Stimulated activated CD8-positive, alpha-beta memory T cell treated with anti-CD3 and anti-CD28 coated beads, Interleukin-15, amount 100 ng/mL, for 4 hours (primary cell): ENCODE measurements around the gene ZNF611.
"Not testable (repeated sequence)": the region's sequence is repeated elsewhere in the genome, so short reads cannot be mapped to it uniquely, and the experiment has no call there.

Experiments used
- DNase-seq, 2 donors: peaks; one replicate each; pipeline ENCODE4 v3.0.0-alpha.2; 2020; ENCODE audit warnings: low read depth in 2 of 2

ZNF611 gene

DNA sequence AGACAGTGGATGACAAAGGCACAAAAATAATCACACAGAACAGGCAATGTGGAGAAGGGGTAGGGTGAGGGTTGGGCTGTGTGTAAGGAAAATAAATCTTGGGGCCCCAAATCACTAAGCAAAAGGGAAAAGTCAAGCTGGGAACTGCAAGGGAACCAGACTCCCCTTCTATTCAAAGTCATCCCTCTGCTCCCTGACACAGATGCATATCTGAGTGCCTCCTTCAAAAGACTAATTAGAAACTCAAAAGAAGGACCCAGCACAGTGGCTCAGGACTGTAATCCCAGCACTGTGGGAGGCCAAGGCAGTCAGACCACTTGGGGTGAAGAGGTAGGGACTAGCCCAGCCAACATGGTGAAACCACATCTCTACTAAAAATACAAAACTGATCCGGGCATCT lies 18.3 kb downstream of the ZNF611 start:
- DNase-seq = no peak

- peak in 1 of 2 donors; percentile 15 for DNase-seq
These were observed 18.9 kb downstream of the ZNF611 start for GRCh38 chr19:52715902-52716301.

- not testable (repeated sequence) for DNase-seq
These were observed 19.5 kb downstream of the ZNF611 start for GRCh38 chr19:52715330-52715729.

DNA sequence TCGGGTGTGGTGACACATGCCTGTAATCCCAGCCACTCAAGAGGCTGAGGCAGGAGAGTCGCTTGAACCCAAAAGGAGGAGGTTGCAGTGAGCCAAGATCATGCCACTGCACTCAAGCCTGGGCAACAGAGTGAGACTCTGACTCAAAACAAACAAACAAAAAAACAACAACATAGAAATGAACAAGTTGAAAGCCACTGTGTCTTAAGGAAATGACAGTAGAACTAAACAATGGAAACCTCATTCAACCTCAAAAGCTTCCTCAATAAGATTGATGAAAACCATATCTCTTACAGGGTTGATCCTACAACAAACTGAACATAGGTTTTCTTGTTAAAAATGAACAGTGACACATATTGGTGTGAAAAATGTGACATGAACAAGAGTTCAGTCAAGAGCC lies 21.8 kb downstream of the ZNF611 start:
- not testable (repeated sequence) for DNase-seq

DNA sequence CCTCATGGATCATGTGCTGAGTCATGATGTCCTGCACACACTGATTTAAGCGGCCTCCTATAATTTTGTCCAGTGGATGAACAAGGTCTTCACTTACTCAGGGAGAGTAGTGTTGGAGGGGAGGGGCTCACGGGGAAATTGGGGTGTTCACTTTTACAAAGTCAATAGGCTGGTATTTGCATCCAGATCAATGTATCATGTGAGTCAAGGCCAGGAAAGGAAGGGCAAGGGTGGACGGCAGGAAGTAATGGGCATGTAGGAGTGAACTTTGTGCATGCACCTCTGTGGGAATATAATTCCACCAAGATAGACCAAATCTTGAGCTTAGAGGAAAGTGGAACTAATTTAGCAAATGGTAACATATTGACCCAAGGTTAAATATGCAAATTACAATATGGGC lies 23.2 kb downstream of the ZNF611 start:
- DNase-seq = not testable (repeated sequence)

DNA sequence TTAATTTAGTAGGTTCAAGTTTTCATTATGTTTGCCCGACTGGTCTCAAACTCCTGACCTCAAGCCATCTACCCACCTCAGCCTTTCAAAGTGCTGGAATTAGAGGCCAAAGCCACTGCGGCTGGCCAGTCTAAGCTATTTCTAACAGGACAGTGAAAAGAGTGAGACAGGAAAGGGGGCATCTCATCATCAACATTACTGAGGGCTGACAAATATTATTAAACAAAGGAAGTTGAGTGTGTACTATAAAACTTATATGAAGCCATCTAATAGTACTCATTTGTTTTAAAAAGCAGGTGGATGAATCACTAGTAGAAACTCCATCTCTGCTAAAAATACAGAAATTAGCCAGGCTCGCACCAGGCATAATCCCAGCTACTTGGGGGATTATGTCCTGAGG lies 24.3 kb downstream of the ZNF611 start:
- no peak for DNase-seq

GRCh38 chr19:52705615-52706014 lies 29.2 kb downstream of the ZNF611 start:
- not testable (repeated sequence) for DNase-seq

DNA sequence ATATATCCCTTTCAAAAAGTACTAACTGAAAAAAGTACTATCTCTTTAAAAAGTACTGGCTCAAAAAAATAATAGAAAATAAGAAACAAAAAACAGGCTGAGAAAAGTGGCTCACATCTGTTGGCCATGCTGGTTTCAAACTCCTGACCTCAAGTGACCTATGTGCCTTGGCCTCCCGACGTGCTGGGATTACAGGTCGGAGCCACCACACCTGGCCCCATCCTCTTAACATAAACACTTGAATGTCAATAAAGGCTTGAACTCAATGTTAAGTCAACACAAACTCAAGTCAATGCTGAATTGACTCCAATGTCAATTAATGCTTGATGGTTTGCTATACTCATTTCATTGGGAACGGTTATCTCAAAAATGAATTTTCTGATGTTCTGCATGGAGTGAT lies 30.9 kb downstream of the ZNF611 start:
- DNase-seq = no peak

DNA sequence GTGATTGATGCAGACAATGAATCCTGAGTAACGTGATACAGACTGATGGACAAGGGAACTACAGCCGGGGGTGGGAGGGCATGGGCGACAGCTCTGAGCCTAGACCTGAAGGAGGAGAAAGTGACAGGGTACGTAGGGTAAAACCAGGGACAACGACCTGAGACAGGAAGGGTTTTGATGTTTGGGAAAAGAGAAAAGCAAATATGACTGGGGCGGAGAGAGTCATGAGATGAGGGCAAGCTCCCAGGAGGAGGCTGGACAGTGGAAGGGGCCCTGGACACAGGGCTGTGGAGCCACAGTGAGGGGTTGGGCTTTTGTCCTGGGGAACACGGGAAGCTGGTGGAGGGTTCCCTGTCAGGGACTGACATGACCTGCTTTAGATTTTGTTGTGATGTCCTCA lies 34.2 kb downstream of the ZNF611 start:
- DNase-seq = no peak

DNA sequence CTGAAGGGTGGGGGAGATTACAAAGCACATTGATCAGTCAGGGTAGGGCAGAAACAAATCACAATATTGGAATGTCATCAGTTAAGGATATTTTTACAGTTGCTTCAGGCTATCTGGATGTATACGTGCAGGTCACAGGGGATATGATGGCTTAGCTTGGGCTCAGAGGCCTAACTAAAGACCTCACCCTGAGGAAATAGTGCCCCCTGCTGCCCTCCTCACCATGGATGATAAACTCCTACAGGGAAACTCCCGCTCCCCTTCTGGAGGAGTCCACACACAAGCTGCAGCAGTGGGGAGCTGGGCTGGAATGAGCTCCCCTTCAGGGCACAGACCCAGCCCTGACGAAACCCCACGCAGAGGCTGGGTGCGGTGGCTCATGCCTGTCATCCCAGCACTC lies 35.3 kb downstream of the ZNF611 start:
- DNase-seq = not testable (repeated sequence)

DNA sequence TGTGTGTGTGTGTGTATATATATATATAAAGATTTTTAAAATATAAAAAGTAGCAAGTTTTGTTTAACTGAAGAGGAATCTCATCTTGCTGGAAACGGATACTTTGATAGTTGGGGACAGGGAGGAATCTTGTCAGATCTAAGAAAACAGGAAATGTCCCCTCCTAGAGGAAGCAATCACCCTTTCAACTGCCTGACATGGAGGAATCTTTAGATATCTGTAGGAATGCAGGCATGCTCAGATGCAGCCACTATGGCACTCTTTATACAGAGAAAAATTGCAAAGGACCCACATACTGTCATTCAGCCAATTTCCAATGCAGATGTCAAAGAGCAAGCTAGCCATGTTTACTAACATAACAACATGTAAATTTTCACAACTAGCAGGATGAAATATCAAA lies 38.8 kb downstream of the ZNF611 start:
- no peak for DNase-seq

DNA sequence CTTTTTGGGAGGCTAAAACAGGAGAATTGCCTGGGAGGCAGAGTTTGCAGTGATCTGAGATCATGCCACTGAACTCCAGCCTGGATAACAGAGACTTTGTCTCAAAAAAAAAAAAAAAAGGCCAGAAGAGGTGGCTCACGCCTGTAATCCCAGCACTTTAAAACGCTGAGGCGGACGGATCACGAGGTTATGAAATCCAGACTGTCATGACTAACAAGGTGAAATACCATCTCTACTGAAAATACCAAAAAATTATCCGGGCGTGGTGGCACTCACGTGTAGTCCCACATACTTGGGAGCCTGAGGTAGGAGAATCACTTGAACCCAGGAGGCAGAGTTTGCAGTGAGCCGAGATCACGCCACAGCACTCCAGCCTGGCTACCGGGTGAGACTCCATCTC lies 39.9 kb downstream of the ZNF611 start:
- no peak for DNase-seq

DNA sequence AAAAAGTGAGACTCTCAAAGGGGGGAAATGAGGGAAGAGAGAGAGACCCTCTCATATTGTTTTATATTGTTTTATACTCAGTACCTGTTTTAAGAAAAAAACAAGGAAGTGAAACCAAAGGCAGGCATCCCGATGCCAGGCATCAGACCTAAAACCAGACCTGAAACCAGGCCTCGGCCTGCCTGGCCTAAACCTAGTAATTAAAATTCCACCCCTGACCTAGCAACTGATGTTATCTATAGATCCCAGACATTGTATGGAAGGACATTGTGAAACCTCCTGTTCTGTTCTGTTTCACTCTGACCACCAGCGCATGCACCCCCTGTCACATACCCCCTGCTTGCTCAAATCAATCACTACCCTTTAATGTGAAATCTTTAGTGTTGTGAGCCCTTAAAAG lies 40.6 kb downstream of the ZNF611 start:
- not testable (repeated sequence) for DNase-seq

GRCh38 chr19:52692431-52693008 lies 42.3 kb downstream of the ZNF611 start:
- no peak for DNase-seq

GRCh38 chr19:52691737-52692136 lies 43.1 kb downstream of the ZNF611 start:
- DNase-seq = no peak

DNA sequence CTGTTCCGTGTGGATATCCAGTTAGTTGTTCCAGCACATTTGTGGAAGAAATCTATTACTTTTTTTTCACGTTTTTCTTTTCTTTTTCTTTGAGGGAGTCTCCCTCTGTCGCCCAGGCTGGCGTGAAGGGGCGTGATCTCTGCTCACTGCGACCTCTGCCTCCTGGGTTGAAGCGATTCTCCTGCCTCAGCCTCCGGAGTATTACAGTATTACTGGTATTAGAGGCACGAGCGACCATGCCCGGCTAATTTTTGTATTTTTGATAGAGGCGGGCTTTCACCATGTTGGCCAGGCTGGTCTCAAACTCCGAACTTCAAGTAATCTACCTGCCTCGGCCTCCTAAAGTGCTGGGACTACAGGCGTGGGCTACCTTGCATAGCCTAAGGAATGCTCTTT lies 43.6 kb downstream of the ZNF611 start:
- DNase-seq = no peak

GRCh38 chr19:52690369-52691214 lies 44.3 kb downstream of the ZNF611 start:
- peak; percentile 82 for DNase-seq

DNA sequence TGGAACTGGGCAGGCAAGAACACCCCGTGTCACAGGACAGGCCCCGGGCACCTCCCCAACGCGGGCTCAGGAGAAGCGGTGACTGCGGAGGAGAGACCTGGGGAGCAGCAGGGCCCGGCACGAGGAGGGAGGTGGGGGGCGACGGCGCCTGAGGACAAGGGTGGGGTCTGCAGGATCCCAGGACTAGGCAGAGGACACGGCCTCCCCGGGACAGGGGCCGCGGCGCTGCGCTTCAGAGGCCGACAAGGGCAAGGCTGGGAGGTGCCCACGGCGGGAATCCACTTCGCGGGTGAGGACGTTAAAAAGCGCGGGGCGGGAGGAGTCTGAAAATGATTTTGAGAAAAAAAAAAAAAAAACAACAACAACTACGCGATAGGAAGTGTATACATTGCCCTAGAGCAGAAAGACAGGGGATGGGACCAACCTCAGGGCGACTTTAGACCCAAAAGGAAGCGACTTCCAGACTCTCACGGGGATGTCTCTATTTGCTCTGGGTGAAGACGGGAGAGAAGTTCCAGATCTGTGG lies 44.9 kb downstream of the ZNF611 start:
- no peak for DNase-seq

- DNase-seq = not testable (repeated sequence)
These were observed 45.7 kb downstream of the ZNF611 start for GRCh38 chr19:52688925-52689796.

GRCh38 chr19:52688335-52688734 lies 46.5 kb downstream of the ZNF611 start:
- DNase-seq = no peak

- no peak for DNase-seq
These were observed 47.2 kb downstream of the ZNF611 start for GRCh38 chr19:52687684-52688083.

- DNase-seq = no peak
These were observed 49.0 kb downstream of the ZNF611 start for GRCh38 chr19:52685811-52686210.
